B cell (primary cell): Measurements from ENCODE around the gene CGNL1.

Experiments
- CTCF ChIP-seq: fragments of 200-600 bp; IDR thresholded peaks from one replicate; pipeline ENCODE4 v1.8.0; 2022; ENCODE audit warnings: antibody characterized with exemption, mild to moderate bottlenecking
- EZH2 ChIP-seq: IDR thresholded peaks from 2 replicates; pipeline ENCODE4 v1.6.1; 2012; ENCODE audit warnings: borderline replicate concordance, low read depth, mild to moderate bottlenecking, moderate library complexity, low read length; ENCODE audit not compliant: insufficient read depth, poor library complexity, severe bottlenecking

- TF ChIP-seq EZH2 (no peak), CTCF (no peak)
These were observed 13.7 kb downstream of the CGNL1 start for GRCh38 chr15:57389991-57390390.
